Stimulated activated CD4-positive, alpha-beta T cell treated with anti-CD3 and anti-CD28 coated beads, Interleukin-12 subunit alpha, Interleukin-12 subunit beta, amount 100 ng/mL, for 24 hours (primary cell): ENCODE data around the gene SERPINB2.
"Not testable (repeated sequence)": the region's sequence is repeated elsewhere in the genome, so short reads cannot be mapped to it uniquely, and the experiment has no call there.

Source experiments
- DNase-seq, 2 experiments: peaks; one replicate each; pipeline ENCODE4 v3.0.0-alpha.2; 2020; ENCODE audit warnings: low read depth in 2 of 2

The SERPINB2 gene

GRCh38 chr18:63888470-63889190, 1.1 kb downstream of the SERPINB2 start:
- no peak for DNase-seq

GRCh38 chr18:63889626-63890025, 2.1 kb downstream of the SERPINB2 start:
- no peak for DNase-seq

DNA sequence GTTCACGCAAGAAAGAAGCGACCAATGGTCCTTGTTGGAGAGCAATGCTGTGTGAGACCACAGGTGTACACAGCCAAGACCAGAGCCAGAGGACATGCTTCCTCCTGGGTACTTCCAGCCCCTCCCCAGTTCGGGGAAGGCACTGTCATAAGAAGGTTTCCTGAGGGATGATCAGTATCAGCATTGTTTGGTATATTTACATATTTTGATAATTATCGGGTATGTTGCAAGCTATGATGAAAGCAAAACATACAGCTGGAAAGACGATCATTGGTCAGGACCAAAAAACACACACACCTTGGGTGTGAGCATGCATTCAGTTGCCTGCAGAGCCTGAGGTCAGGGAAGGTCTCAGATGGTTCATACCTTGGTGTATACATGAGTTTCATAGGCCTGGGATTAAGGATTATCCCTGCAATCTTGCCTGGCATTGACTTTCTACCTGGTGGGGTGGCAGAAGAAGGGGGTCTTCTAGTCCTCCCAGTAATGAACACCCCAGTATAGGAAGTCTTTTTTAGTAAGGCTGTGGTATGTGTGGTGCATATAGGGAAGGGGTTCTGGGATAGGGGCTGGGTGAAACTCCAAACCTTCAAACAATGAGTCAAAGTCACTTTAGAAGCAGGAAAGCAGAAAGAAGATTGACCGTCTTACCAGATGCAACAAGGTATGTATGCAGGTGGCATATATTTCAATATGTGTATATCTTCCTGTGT, 2.9 kb downstream of the SERPINB2 start:
- DNase-seq, result no peak

DNA sequence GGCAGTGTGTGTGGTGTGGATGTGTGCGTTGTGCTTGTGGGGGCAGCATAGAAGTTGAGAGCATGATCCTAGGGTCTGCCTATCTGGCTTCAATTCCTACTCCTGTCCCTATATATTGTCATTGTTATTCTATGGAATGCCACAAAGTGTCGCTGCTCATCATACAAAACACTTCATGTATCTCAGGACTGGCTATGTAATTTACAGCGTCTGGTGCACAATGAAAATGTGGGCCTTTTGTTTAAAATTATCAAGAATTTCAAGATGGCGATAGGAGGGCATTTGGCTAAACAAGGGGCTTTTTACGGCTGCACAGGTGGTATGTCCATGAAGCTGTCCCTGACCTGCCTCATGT, 3.4 kb downstream of the SERPINB2 start:
- DNase-seq, result no peak

DNA sequence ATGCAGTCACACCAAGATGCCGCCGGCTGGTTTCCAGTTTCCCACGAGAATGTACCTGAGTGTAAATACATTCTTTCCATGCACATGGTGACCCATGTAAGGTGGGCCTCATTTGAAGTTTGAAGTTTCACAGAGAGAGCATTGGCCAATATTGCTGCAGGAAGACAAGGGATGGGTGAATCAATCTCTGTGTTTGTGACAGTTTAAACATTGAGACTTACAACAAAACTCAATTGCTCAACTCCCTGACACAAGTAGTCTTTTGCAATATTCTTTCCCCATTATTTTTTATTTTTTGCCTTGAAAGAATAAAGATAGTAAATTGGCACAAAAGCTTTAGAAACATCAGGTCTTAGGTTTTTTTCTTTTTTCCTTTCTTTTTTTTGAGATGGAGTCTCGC, 5.1 kb downstream of the SERPINB2 start:
- no peak for DNase-seq

GRCh38 chr18:63894106-63894772, 6.7 kb downstream of the SERPINB2 start:
- DNase-seq, result no peak

DNA sequence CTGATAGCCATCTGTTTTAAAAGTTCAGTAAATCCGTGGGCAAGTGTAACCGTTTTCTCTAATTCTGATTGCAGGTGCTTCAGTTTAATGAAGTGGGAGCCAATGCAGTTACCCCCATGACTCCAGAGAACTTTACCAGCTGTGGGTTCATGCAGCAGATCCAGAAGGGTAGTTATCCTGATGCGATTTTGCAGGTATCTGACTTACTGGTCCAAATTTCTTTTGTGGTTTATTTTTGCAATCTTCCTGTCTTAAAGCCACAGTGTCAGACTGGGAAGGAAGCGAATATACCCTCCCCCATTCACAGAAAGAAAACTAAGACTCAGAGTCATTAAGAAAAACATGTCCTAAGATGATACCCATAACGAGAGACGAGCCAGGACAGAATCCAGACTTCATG, 7.7 kb downstream of the SERPINB2 start:
- DNase-seq, result no peak

GRCh38 chr18:63897072-63897471, 9.6 kb downstream of the SERPINB2 start:
- no peak for DNase-seq

DNA sequence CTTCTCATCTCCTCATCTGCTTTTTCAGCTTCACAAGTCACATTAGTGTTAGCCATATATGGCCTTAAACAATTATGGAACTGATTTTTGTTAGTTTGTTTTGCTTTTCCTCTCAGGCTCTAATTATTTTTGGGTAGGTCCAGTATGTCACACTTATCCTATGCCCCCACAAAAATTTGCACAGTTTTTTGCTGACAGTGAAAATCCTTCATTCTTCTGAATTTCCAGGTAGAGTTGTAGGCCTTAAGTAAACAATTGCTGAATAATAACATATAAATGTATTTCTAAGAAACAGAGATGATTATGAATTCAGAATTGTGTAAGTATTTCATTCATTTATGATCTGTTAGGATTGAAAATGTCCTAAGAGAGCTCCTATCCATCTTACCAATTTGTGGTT, 11.7 kb downstream of the SERPINB2 start:
- no peak for DNase-seq

DNA sequence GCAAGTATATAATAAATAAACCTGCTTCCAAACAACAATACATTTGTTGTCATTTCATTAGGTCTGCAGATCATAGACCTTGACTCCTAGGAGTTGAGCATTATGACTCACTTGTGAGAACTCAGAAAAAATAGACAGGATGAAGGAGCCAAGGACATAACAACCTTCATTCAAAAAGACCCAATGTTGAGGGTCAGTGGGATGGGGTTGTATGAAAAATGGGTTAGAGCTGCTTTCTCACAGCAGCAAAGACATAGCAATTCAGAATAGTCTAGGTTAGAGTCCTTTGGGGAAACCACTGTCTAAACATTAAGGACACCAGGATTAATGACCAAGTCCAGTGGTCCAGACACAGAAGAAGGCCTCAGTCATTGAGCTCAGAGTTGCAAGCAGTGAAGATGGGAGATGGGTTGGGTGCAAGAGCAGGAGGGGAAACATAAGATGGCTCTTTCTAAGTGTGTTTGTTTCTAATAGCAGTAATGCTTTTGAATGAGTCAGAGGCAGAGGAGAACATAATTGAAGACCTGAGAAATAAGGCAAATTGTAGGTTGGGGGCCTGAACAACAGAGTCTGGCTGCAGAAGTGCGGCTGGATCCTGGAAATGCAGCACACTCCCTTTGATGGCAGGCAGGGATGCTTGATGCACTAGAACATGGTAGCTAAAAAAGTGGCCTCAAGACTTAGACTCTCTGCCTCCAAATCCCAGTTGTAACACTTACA, 16.5 kb downstream of the SERPINB2 start:
- no peak for DNase-seq

DNA sequence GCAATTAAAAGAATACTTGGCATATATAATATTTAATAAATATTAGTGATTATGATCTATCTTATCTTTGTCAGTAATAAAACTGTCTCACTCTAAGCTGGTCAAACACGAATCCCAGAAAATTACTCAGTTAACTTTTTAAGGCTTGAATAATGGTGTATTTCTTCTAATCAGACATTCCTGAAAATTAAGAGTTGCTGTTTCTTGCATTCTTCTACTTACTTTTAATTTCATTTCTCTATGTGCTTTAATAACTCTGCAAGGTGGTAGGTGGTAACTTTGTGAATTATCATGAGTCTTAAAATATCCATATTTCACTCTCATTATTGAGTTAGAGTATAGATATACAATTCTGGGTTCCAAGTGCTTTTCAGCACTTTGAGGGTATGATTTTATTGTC, 17.2 kb downstream of the SERPINB2 start:
- no peak for DNase-seq

GRCh38 chr18:63905361-63905760, 17.9 kb downstream of the SERPINB2 start:
- DNase-seq, result no peak

- no peak for DNase-seq
Measured at GRCh38 chr18:63906056-63906455, 18.6 kb downstream of the SERPINB2 start.

GRCh38 chr18:63907664-63908063, 20.2 kb downstream of the SERPINB2 start, which contains the start of gene SERPINB10:
Gene SERPINB10, plus strand, starts transcription at chr18:63907958. Its CDS starts 7,553 bp downstream, at chr18:63915511.
- no peak for DNase-seq

GRCh38 chr18:63908858-63909257, 21.4 kb downstream of the SERPINB2 start:
- no peak for DNase-seq

DNA sequence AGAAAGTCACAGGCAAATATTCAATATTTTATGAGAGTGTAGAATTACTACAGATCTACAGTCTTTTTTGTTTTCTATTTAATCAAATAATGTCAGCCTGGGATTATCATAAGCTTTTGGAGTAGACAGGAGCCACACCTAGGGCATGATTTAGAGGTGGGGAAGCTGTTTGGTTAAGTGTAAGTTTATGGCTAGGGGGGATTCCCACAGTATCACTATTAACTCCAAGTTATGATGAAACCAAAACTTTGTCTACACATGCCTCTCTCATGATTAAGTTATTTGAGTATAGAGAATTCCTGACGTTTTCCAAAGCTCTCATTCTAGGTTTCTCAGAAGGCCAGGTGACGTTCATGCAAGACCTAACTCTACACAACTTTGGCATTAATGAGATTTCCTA, 22.4 kb downstream of the SERPINB2 start:
- DNase-seq, result no peak

DNA sequence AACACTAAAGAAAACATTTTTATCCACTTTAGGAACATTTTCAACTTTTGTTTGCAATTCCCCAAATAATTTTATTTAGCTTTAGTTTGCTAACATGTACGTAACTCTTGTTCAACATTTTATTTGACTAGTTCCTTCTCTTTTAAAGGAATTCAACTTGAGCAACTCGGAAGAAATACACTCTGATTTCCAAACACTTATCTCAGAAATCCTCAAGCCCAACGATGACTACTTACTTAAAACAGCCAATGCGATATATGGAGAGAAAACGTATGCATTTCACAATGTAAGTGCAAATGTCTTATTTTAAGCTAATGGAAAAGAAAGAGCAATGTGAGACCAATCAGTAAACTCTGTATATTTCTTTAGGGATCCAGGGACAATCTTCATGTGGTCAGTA, 30.3 kb downstream of the SERPINB2 start:
- DNase-seq, result no peak

DNA sequence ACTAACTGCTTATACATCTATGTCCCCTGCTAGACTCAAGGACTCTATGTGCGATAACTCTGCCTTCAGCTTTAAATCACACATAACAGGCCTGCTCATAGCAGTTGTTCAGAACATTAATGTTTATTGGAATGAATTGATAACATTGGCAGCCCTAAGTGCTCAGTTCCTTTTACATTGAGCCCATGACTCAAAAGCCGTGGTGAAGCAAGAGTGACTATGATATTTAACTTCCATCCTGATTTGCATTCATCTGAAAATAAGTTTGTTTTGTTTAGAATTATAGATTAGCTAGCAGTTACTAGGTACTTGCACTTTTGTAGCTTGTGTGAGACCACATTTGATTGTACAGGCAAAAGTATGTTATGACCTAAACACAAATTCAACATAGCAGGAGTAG, 34.5 kb downstream of the SERPINB2 start:
- no peak for DNase-seq

DNA sequence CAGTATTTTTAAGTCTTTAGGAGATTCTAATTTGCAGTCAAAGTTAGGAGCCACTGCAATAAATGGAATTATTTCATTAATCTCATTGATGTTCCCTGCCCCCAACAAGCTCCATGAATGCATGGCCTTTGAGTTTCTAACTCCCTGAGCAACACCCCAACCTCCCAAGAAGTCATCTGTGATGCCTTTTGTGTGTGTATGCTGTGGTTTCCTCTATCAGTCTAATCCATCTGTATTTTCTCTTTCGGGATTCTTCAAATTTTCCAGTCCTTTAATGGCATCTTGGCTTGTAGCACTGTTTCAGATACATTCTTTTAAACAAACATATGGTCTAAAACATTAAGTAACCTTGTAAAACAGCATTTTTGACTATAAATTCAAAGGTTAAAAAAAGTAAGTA, 37.0 kb downstream of the SERPINB2 start:
- DNase-seq, result no peak

DNA sequence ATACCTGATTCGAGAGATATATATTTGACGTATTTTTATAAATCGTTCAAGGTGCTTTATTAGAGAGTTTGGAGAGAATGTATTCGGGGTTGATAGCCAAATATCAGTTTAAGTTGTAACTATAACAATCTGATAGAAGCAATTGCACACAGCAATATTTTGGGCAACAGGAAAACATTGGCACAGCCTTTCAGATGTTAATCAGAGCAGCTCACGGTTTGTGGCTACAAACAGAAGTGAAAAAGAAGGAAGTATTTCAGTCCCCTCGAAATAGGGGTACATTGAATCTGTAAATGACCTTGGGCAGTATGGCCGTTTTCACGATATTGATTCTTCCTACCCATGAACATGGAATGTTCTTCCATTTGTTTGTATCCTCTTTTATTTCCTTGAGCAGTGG, 40.8 kb downstream of the SERPINB2 start:
- no peak for DNase-seq

- DNase-seq, result not testable (repeated sequence)
Measured at GRCh38 chr18:63929369-63929768, 41.9 kb downstream of the SERPINB2 start.

- DNase-seq, result no peak
Measured at GRCh38 chr18:63930773-63931354, 43.4 kb downstream of the SERPINB2 start.
